Pulmonary artery endothelial cell (primary cell): Measurements from ENCODE around the gene RANBP6. TPM values are rescaled to one million over a fixed set of nuclear protein-coding genes. Genes with fewer than 3 reads are reported as not detected.

Source experiments
- DNase-seq: peaks from one replicate; pipeline ENCODE4 v3.0.0-alpha.2; 2011; ENCODE audit warnings: low read depth, low spot score
- total RNA-seq: library from RNA; depleted of rRNA; stranded (reverse); fragments of >200 nt; gene quantifications from 2 replicates; pipeline ENCODE4 v1.2.3, GENCODE V29; 2014

RANBP6 gene
- total RNA-seq, 1 donor from 2014 or later: 38.1 TPM

DNA sequence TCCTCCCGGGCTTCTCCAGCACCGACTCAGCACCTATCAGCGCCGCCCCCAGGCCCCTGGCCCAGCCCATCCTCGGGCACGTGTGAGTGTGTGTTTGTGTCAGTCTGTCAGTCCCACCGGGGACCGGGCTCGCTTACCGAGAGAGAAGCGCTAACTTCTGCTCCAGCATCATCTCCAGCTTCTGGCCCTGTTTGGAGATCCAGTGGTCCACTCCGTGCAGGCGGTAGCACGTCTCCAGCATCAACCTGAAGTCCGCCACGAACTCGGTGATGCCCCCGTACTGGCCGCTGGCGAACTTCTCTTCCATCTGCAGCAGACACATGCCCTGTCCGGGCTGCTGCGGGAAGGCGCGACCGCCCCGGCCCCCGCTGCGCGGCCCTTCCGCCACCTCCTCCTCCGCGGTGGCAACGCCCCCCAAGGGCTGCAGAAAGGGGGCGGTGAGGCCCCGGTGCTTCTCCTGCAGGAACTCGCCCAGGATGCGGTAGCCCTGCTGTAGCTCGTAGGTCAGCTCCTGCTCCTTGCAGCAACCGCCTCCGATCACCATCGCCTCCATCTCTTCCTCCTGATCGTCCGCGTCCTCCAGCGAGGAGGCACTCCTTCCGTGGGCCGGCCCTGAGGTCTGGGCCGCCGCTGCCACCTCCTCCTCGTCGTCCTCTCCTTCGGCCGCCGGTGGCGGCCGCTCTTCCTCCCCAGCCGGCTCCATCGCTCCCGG is 8.2 kb downstream of the RANBP6 start:
- peak; percentile 22 for DNase-seq

- DNase-seq: no peak
These were observed 8.7 kb downstream of the RANBP6 start for GRCh38 chr9:6006749-6007057.

GRCh38 chr9:6000955-6001354 is 14.5 kb downstream of the RANBP6 start:
- DNase-seq: no peak

- DNase-seq: no peak
These were observed 15.9 kb downstream of the RANBP6 start for GRCh38 chr9:5999443-6000101.

GRCh38 chr9:5994493-5994892 is 20.9 kb downstream of the RANBP6 start:
- no peak for DNase-seq

GRCh38 chr9:5988265-5988664 is 27.2 kb downstream of the RANBP6 start:
- DNase-seq: no peak

- no peak for DNase-seq
These were observed 32.4 kb downstream of the RANBP6 start for GRCh38 chr9:5983042-5983441.

- DNase-seq: no peak
These were observed 33.1 kb downstream of the RANBP6 start for GRCh38 chr9:5982317-5982716.

- DNase-seq: no peak
These were observed 36.9 kb downstream of the RANBP6 start for GRCh38 chr9:5978523-5978922.

GRCh38 chr9:5976674-5977397 is 38.6 kb downstream of the RANBP6 start:
- DNase-seq: no peak

- no peak for DNase-seq
These were observed 43.7 kb downstream of the RANBP6 start for GRCh38 chr9:5971740-5972139.

Other genes starting within 250 kb of the RANBP6 start
- 18.5 and 27.6 TPM in 2 replicates for gene ERMP1, start 182.5 kb downstream of the RANBP6 start, total RNA-seq
- not detected in 2 replicates for gene MLANA, start 124.7 kb downstream of the RANBP6 start, total RNA-seq
- 16.6 and 24.4 TPM in 2 replicates for gene IL33, start 200.2 kb upstream of the RANBP6 start, total RNA-seq